Measurements from ENCODE around the gene DIS3L2. TPM values are rescaled to one million over a fixed set of nuclear protein-coding genes. Genes with fewer than 3 reads are reported as not detected.

Gene DIS3L2
- total and polyA plus RNA-seq, 2 of the 8 experiments (the other 6 are each of a cell fraction or from before 2014, with no cell fraction given), result 11.5 to 21.6 TPM

DNA sequence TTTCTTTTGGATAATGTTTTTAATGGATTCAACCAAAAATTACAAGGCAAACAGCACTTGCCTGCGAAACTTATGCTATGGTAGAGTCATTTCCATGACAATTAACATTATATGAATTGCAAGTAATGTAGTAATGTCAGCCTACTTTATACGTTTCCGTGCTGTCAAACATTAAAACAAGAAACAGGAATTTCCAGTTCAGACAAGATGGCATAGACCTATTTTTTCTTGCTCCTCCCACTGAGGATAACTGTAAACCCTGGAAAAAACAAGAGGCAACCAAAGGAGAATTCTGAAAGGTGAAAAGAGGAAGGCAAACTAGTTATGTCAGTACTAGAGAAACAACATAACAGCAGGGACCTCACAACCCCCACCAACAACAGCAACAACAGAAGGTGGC lies 170.7 kb downstream of the DIS3L2 start (continued):
- TF ChIP-seq, protein P1, sequence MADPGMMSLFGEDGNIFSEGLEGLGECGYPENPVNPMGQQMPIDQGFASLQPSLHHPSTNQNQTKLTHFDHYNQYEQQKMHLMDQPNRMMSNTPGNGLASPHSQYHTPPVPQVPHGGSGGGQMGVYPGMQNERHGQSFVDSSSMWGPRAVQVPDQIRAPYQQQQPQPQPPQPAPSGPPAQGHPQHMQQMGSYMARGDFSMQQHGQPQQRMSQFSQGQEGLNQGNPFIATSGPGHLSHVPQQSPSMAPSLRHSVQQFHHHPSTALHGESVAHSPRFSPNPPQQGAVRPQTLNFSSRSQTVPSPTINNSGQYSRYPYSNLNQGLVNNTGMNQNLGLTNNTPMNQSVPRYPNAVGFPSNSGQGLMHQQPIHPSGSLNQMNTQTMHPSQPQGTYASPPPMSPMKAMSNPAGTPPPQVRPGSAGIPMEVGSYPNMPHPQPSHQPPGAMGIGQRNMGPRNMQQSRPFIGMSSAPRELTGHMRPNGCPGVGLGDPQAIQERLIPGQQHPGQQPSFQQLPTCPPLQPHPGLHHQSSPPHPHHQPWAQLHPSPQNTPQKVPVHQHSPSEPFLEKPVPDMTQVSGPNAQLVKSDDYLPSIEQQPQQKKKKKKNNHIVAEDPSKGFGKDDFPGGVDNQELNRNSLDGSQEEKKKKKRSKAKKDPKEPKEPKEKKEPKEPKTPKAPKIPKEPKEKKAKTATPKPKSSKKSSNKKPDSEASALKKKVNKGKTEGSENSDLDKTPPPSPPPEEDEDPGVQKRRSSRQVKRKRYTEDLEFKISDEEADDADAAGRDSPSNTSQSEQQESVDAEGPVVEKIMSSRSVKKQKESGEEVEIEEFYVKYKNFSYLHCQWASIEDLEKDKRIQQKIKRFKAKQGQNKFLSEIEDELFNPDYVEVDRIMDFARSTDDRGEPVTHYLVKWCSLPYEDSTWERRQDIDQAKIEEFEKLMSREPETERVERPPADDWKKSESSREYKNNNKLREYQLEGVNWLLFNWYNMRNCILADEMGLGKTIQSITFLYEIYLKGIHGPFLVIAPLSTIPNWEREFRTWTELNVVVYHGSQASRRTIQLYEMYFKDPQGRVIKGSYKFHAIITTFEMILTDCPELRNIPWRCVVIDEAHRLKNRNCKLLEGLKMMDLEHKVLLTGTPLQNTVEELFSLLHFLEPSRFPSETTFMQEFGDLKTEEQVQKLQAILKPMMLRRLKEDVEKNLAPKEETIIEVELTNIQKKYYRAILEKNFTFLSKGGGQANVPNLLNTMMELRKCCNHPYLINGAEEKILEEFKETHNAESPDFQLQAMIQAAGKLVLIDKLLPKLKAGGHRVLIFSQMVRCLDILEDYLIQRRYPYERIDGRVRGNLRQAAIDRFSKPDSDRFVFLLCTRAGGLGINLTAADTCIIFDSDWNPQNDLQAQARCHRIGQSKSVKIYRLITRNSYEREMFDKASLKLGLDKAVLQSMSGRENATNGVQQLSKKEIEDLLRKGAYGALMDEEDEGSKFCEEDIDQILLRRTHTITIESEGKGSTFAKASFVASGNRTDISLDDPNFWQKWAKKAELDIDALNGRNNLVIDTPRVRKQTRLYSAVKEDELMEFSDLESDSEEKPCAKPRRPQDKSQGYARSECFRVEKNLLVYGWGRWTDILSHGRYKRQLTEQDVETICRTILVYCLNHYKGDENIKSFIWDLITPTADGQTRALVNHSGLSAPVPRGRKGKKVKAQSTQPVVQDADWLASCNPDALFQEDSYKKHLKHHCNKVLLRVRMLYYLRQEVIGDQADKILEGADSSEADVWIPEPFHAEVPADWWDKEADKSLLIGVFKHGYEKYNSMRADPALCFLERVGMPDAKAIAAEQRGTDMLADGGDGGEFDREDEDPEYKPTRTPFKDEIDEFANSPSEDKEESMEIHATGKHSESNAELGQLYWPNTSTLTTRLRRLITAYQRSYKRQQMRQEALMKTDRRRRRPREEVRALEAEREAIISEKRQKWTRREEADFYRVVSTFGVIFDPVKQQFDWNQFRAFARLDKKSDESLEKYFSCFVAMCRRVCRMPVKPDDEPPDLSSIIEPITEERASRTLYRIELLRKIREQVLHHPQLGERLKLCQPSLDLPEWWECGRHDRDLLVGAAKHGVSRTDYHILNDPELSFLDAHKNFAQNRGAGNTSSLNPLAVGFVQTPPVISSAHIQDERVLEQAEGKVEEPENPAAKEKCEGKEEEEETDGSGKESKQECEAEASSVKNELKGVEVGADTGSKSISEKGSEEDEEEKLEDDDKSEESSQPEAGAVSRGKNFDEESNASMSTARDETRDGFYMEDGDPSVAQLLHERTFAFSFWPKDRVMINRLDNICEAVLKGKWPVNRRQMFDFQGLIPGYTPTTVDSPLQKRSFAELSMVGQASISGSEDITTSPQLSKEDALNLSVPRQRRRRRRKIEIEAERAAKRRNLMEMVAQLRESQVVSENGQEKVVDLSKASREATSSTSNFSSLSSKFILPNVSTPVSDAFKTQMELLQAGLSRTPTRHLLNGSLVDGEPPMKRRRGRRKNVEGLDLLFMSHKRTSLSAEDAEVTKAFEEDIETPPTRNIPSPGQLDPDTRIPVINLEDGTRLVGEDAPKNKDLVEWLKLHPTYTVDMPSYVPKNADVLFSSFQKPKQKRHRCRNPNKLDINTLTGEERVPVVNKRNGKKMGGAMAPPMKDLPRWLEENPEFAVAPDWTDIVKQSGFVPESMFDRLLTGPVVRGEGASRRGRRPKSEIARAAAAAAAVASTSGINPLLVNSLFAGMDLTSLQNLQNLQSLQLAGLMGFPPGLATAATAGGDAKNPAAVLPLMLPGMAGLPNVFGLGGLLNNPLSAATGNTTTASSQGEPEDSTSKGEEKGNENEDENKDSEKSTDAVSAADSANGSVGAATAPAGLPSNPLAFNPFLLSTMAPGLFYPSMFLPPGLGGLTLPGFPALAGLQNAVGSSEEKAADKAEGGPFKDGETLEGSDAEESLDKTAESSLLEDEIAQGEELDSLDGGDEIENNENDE (IDR thresholded peaks at IDR 0.05; ENCODE audit: insufficient replicate concordance, low read length), result no peak
- TF ChIP-seq ZNF274 (IDR thresholded peaks at IDR 0.05; ENCODE audit: borderline replicate concordance, extremely low read depth, low read length) (no peak), ASH2L (IDR thresholded peaks at IDR 0.05; ENCODE audit: low read length) (no peak), POU5F1 (IDR thresholded peaks at IDR 0.05; ENCODE audit: low read depth, low read length) (no peak)

Measured in H1 (cell line).